Right lung (tissue), 5 donors: Measurements from ENCODE around the gene PPP3CA. TPM values are rescaled to one million over a fixed set of nuclear protein-coding genes. Genes with fewer than 3 reads are reported as not detected.

Experiments
- DNase-seq, 2 donors: peaks; one replicate each; pipeline ENCODE4 v3.0.0-alpha.2; 2013
- polyA plus RNA-seq, 5 donors: library from polyadenylated mRNA; unstranded; fragments of 120-200 nt; gene quantifications; one replicate each; pipeline versions ENCODE4 v1.2.1 to v1.2.3, GENCODE V29; 2013; ENCODE audit warnings: inconsistent platforms in 1 of 5, low replicate concordance in 1 of 5; ENCODE audit not compliant: insufficient read length in 5 of 5, insufficient read depth in 1 of 5

PPP3CA gene
- polyA plus RNA-seq, 5 donors: 30.7 to 60.9 (median 44.4) TPM

- no peak for DNase-seq
Observed at GRCh38 chr4:101050837-101051205, 296.5 kb downstream of the PPP3CA start.

- no peak for DNase-seq
Observed at GRCh38 chr4:101050088-101050836, 297.1 kb downstream of the PPP3CA start.

- no peak for DNase-seq
Observed at GRCh38 chr4:101049549-101050001, 297.8 kb downstream of the PPP3CA start.

- no peak for DNase-seq
Observed at GRCh38 chr4:101044766-101045165, 302.6 kb downstream of the PPP3CA start.

- DNase-seq: no peak
Observed at GRCh38 chr4:101042847-101043246, 304.5 kb downstream of the PPP3CA start.

GRCh38 chr4:101040776-101041175, 306.6 kb downstream of the PPP3CA start:
- no peak for DNase-seq

- DNase-seq: no peak
Observed at GRCh38 chr4:101039367-101039766, 308.0 kb downstream of the PPP3CA start.

- DNase-seq: no peak
Observed at GRCh38 chr4:101037938-101038413, 309.4 kb downstream of the PPP3CA start.

- DNase-seq: no peak
Observed at GRCh38 chr4:101037249-101037648, 310.1 kb downstream of the PPP3CA start.

- DNase-seq: no peak
Observed at GRCh38 chr4:101035487-101035886, 311.8 kb downstream of the PPP3CA start.

- no peak for DNase-seq
Observed at GRCh38 chr4:101033986-101034385, 313.3 kb downstream of the PPP3CA start.

GRCh38 chr4:101032541-101032940, 314.8 kb downstream of the PPP3CA start:
- DNase-seq: peak in 1 of 2 donors; percentile 4

- DNase-seq: no peak
Observed at GRCh38 chr4:101031971-101032370, 315.4 kb downstream of the PPP3CA start.

- no peak for DNase-seq
Observed at GRCh38 chr4:101028886-101029285, 318.4 kb downstream of the PPP3CA start.

GRCh38 chr4:101027721-101028120, 319.6 kb downstream of the PPP3CA start:
- DNase-seq: no peak

- no peak for DNase-seq
Observed at GRCh38 chr4:101025755-101026154, 321.6 kb downstream of the PPP3CA start.

- DNase-seq: no peak
Observed at GRCh38 chr4:101022151-101023024, 324.9 kb downstream of the PPP3CA start.

GRCh38 chr4:101020956-101021355, 326.4 kb downstream of the PPP3CA start:
- no peak for DNase-seq

- DNase-seq: no peak
Observed at GRCh38 chr4:101019941-101020401, 327.4 kb downstream of the PPP3CA start.

- DNase-seq: no peak
Observed at GRCh38 chr4:101019313-101019712, 328.0 kb downstream of the PPP3CA start.

- no peak for DNase-seq
Observed at GRCh38 chr4:101018836-101019235, 328.5 kb downstream of the PPP3CA start.

- no peak for DNase-seq
Observed at GRCh38 chr4:101014417-101014816, 332.9 kb downstream of the PPP3CA start.

GRCh38 chr4:101010987-101011386, 336.3 kb downstream of the PPP3CA start:
- DNase-seq: no peak
